GM12892 (cell line): Measurements from ENCODE around the gene TPBGL.

ENCODE experiments used
- POLR2A ChIP-seq: IDR thresholded peaks from 2 replicates; pipeline ENCODE4 v1.6.1; 2011; ENCODE audit warnings: low read depth, low read length, control low read depth
- POLR2AphosphoS5 ChIP-seq: IDR thresholded peaks from 2 replicates; pipeline ENCODE4 v1.6.1; 2011; ENCODE audit warnings: low read depth, low read length, control low read depth
- TAF1 ChIP-seq: IDR thresholded peaks from 2 replicates; pipeline ENCODE4 v1.6.1; 2011; ENCODE audit warnings: low read depth, mild to moderate bottlenecking, control low read depth, low read length, borderline replicate concordance

DNA sequence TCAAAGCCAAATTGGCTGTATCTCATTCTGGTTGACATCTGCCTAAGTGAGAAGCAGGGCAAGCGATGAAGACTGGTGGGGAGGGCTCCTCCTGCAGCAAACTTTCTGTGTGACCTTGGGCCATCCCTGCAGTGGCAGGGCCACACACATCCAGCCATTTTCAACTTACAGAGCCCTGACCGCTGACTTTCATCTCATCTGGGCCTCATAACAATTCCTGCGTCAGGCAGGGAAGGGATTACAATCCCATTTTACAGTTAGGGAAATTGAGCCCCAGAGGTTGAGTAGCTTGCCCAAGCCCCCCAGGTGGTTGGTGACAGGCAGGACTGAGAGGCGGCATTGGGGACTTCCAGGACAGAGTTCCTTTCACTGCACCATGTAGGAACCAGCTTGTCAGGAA lies 21.9 kb downstream of the TPBGL start:
- TF ChIP-seq POLR2AphosphoS5 (no peak), POLR2A (no peak), TAF1 (no peak)
